Prostate gland (tissue), 2 donors: ENCODE results near the gene ANKRD27. TPM values are rescaled to one million over a fixed set of nuclear protein-coding genes. Genes with fewer than 3 reads are reported as not detected.
A peak's percentile ranks its signal among the peaks of the same experiment; 100 is the strongest.

Experiments
- DNase-seq: peaks from one replicate; pipeline ENCODE4 v3.0.0-alpha.2; 2019; ENCODE audit warnings: low spot score
- H3K27ac ChIP-seq, 2 donors: fragments of 200-600 bp; sonication (generic); 2 replicates each; pipeline ENCODE4 v1.5.1; 2017 to 2019
- H3K27me3 ChIP-seq: fragments of 200-600 bp; sonication (generic); replicated peaks from 2 replicates; pipeline ENCODE4 v1.5.1; 2019; ENCODE audit not compliant: insufficient read depth
- H3K36me3 ChIP-seq, 2 donors: fragments of 200-600 bp; sonication (generic); 1 replicate in 1 of 2; 2 replicates in 1 of 2; pipeline versions ENCODE4 v1.5.1 to v1.8.1; 2017 to 2019
- H3K4me1 ChIP-seq: fragments of 200-600 bp; sonication (generic); replicated peaks from 2 replicates; pipeline ENCODE4 v1.5.1; 2019
- H3K4me3 ChIP-seq, 2 donors: fragments of 200-600 bp; sonication (generic); 2 replicates each; pipeline ENCODE4 v1.5.1; 2017 to 2019
- H3K9me3 ChIP-seq: fragments of 200-600 bp; sonication (generic); 2 replicates; pipeline ENCODE4 v1.5.1; 2017
- CTCF ChIP-seq, 4 experiments: fragments of 200-600 bp in 2 of 4; fragments of 450-650 bp in 2 of 4; sonication (generic) in 2 of 4; IDR thresholded peaks; 1 replicate in 3 of 4; 2 replicates in 1 of 4; pipeline ENCODE4 v1.5.1; 2016 to 2019; ENCODE audit warnings: antibody characterized with exemption in 4 of 4, mild to moderate bottlenecking in 2 of 4, moderate library complexity in 2 of 4
- POLR2A ChIP-seq: fragments of 450-650 bp; IDR thresholded peaks from one replicate; pipeline ENCODE4 v1.6.1; 2016; ENCODE audit warnings: antibody characterized with exemption, mild to moderate bottlenecking
- POLR2AphosphoS5 ChIP-seq: sonication (generic); formaldehyde crosslinking; IDR thresholded peaks from one replicate; pipeline ENCODE4 v1.6.1; 2017; ENCODE audit warnings: antibody characterized with exemption
- WGBS: methylation state at CpG from one replicate; pipeline ENCODE4 v1.1.5; 2018; 5-methylcytosine and 5-hydroxymethylcytosine counted together
- intact Hi-C: fragments of 100-400 bp; cut with DNase I; formaldehyde crosslinking; loops from one replicate; pipeline ENCODE4 v1.14.2; 2022
- total RNA-seq, 2 donors: library from RNA; depleted of rRNA; stranded (reverse); fragments of >200 nt; gene quantifications; one replicate each; pipeline ENCODE4 v1.1.0, GENCODE V29; 2016

Gene ANKRD27
- total RNA-seq, 2 donors from 2014 or later = 25.7 to 51.4 TPM

- H3K9me3 ChIP-seq = no peaks in the 10 kb centered on the region
- H3K27ac ChIP-seq = no peak overlapping the region
- no peaks in the 10 kb centered on the region for H3K4me1 ChIP-seq
- H3K36me3 ChIP-seq = no peaks in the 10 kb centered on the region
- H3K27me3 ChIP-seq = no peaks in the 10 kb centered on the region
- TF ChIP-seq POLR2A (no peak), POLR2AphosphoS5 (no peak), CTCF (IDR thresholded peaks at IDR 0.05) (peak in 3 of 4 experiments; percentile 52 to 61 (median 58))
- intact Hi-C loops = loop anchor here (5.0 to 10.0 kb wide), 2 partner anchors 225 to 283 kb away; partner anchors contain the start of gene ZNF507
- WGBS = 17% methylated on average over 15 of the region's 15 CpGs
- DNase-seq = peak; percentile 51
- no peak overlapping the region for H3K4me3 ChIP-seq
Measured at GRCh38 chr19:32570081-32570785, 104.7 kb downstream of the ANKRD27 start.

GRCh38 chr19:32567486-32567885 is 107.5 kb downstream of the ANKRD27 start:
- WGBS = 96% methylated on average over 9 of the region's 9 CpGs
- H3K36me3 ChIP-seq = no peaks in the 10 kb centered on the region
- intact Hi-C loops = no loop called here
- no peaks in the 10 kb centered on the region for H3K4me1 ChIP-seq
- DNase-seq = no peak
- TF ChIP-seq CTCF (IDR thresholded peaks at IDR 0.05) (no peak), POLR2AphosphoS5 (no peak), POLR2A (no peak)
- H3K27me3 ChIP-seq = no peaks in the 10 kb centered on the region
- H3K4me3 ChIP-seq = no peak overlapping the region
- no peak overlapping the region for H3K27ac ChIP-seq
- no peaks in the 10 kb centered on the region for H3K9me3 ChIP-seq

GRCh38 chr19:32566246-32566830 is 108.6 kb downstream of the ANKRD27 start:
- Histone ChIP-seq H3K36me3 (no peaks in the 10 kb centered on the region), H3K9me3 (no peaks in the 10 kb centered on the region), H3K27me3 (no peaks in the 10 kb centered on the region), H3K4me3 (no peak overlapping the region), H3K27ac (no peak overlapping the region), H3K4me1 (no peaks in the 10 kb centered on the region)
- no peak for DNase-seq
- TF ChIP-seq CTCF (IDR thresholded peaks at IDR 0.05) (no peak), POLR2AphosphoS5 (no peak)
- intact Hi-C loops = no loop called here
- WGBS = 82% methylated on average over 5 of the region's 5 CpGs

GRCh38 chr19:32563761-32564160 is 111.2 kb downstream of the ANKRD27 start:
- Histone ChIP-seq H3K9me3 (no peaks in the 10 kb centered on the region), H3K27ac (no peak overlapping the region), H3K27me3 (no peaks in the 10 kb centered on the region), H3K36me3 (no peaks in the 10 kb centered on the region), H3K4me1 (no peaks in the 10 kb centered on the region), H3K4me3 (no peak overlapping the region)
- DNase-seq = no peak
- WGBS = 90% methylated on average over 9 of the region's 9 CpGs
- intact Hi-C loops = no loop called here
- TF ChIP-seq CTCF (IDR thresholded peaks at IDR 0.05) = no peak
- TF ChIP-seq POLR2AphosphoS5 = no peak
- no peak for TF ChIP-seq POLR2A
